Keratinocyte (primary cell): ENCODE measurements around the gene TMEM94. TPM values are rescaled to one million over a fixed set of nuclear protein-coding genes. Genes with fewer than 3 reads are reported as not detected.

Experiments
- DNase-seq: peaks from one replicate; pipeline ENCODE4 v3.0.0-alpha.2; 2011; ENCODE audit warnings: low read depth, missing footprints, low spot score
- FAIRE-seq: peaks from 2 replicates; lab custom pipeline; 2011; peaks lifted over from hg19 to GRCh38; lab: Jason Lieb, UNC
- H2AFZ ChIP-seq: 2 replicates; pipeline ENCODE4 v1.6.0; 2012; ENCODE audit warnings: low read length, control low read depth, inconsistent platforms; ENCODE audit not compliant: control insufficient read depth
- H3K27ac ChIP-seq: 2 replicates; pipeline ENCODE4 v1.5.1; 2011; ENCODE audit warnings: low read length; ENCODE audit not compliant: control insufficient read depth, insufficient read depth
- H3K27me3 ChIP-seq: 3 replicates; pipeline ENCODE4 v1.6.0; 2011; ENCODE audit warnings: low read length; ENCODE audit not compliant: control insufficient read depth, insufficient read depth; ENCODE audit errors: extremely low read depth
- H3K36me3 ChIP-seq, 2 experiments: 2 replicates in 1 of 2; 3 replicates in 1 of 2; pipeline ENCODE4 v1.5.1; 2011; ENCODE audit warnings: low read length in 2 of 2, mild to moderate bottlenecking in 1 of 2; ENCODE audit not compliant: control insufficient read depth in 2 of 2, insufficient read depth in 2 of 2; ENCODE audit errors: extremely low read depth in 1 of 2
- H3K4me1 ChIP-seq: 3 replicates; pipeline ENCODE4 v1.5.1; 2011; ENCODE audit warnings: low read length; ENCODE audit not compliant: control insufficient read depth, insufficient read depth; ENCODE audit errors: extremely low read depth
- H3K4me2 ChIP-seq: 3 replicates; pipeline ENCODE4 v1.6.0; 2011; ENCODE audit warnings: low read depth, low read length; ENCODE audit not compliant: control insufficient read depth, insufficient read depth; ENCODE audit errors: extremely low read depth
- H3K4me3 ChIP-seq, 3 experiments: fragments of 200-600 bp in 1 of 3; sonication (generic) in 1 of 3; 2 replicates in 2 of 3; 3 replicates in 1 of 3; pipeline ENCODE4 v1.5.1; 2011 to 2016; ENCODE audit warnings: low read length in 3 of 3, mild to moderate bottlenecking in 3 of 3, control low read depth in 2 of 3, inconsistent platforms in 1 of 3, low read depth in 1 of 3, mixed read lengths in 1 of 3, mixed run types in 1 of 3, moderate library complexity in 1 of 3; ENCODE audit not compliant: control insufficient read depth in 2 of 3, insufficient read depth in 2 of 3; ENCODE audit errors: extremely low read depth in 1 of 3
- H3K79me2 ChIP-seq: 2 replicates; pipeline ENCODE4 v1.6.0; 2012; ENCODE audit warnings: low read length; ENCODE audit not compliant: control insufficient read depth, insufficient read depth
- H3K9ac ChIP-seq: 3 replicates; pipeline ENCODE4 v1.6.0; 2011; ENCODE audit warnings: low read length; ENCODE audit not compliant: control insufficient read depth, insufficient read depth; ENCODE audit errors: extremely low read depth
- H3K9me1 ChIP-seq: 3 replicates; pipeline ENCODE4 v1.6.0; 2011; ENCODE audit warnings: low read length; ENCODE audit not compliant: control insufficient read depth, insufficient read depth; ENCODE audit errors: extremely low read depth
- H3K9me3 ChIP-seq: 2 replicates; pipeline ENCODE4 v1.5.1; 2012; ENCODE audit warnings: low read depth, low read length; ENCODE audit not compliant: control insufficient read depth
- H4K20me1 ChIP-seq: 3 replicates; pipeline ENCODE4 v1.6.0; 2011; ENCODE audit warnings: low read length; ENCODE audit not compliant: control insufficient read depth, insufficient read depth; ENCODE audit errors: extremely low read depth
- CTCF ChIP-seq, 3 experiments: IDR thresholded peaks in 1 of 3; conservative IDR thresholded peaks in 1 of 3; optimal IDR thresholded peaks in 1 of 3; 2 replicates in 2 of 3; 3 replicates in 1 of 3; pipeline versions ENCODE3 to v1.5.1; 2011; ENCODE audit warnings: low read length in 3 of 3, mild to moderate bottlenecking in 3 of 3, moderate library complexity in 2 of 3, control low read depth in 1 of 3, inconsistent platforms in 1 of 3; ENCODE audit not compliant: insufficient read depth in 2 of 3; ENCODE audit errors: extremely low read depth in 1 of 3
- EZH2 ChIP-seq: IDR thresholded peaks from one replicate; pipeline ENCODE4 v1.6.1; 2012; ENCODE audit warnings: inconsistent platforms, mild to moderate bottlenecking, low read length, moderate library complexity
- dilution Hi-C: fragments of 300-500 bp; cut with MboI; formaldehyde crosslinking; loops from one replicate; pipeline ENCODE4 v1.7.0; 2020; ENCODE audit warnings: low sequenced_read_pairs; ENCODE audit not compliant: extremely low pct_ligation_motif_present
- polyA plus RNA-seq, 5 experiments: library from polyadenylated mRNA; depleted of rRNA in 3 of 5; stranded (reverse) in 3 of 5; stranded (forward) in 1 of 5; unstranded in 1 of 5; fragments of >200 nt; gene quantifications; 1 replicate in 1 of 5; 2 replicates in 3 of 5; 3 replicates in 1 of 5; pipeline versions ENCODE4 v1.2.1 to v1.2.3, GENCODE V29; 2011 to 2012; ENCODE audit warnings: missing spikeins in 2 of 5, low read depth in 1 of 5, low replicate concordance in 1 of 5

TMEM94 gene
- polyA plus RNA-seq, 1 donor (not counting 4 experiments of a cell fraction or from before 2014, with no cell fraction given) = 13.6 TPM

GRCh38 chr17:75410141-75410540 lies 46.3 kb upstream of the TMEM94 start:
- peaks cover 3% of the 10 kb centered on the region for H3K79me2 ChIP-seq
- no peak overlapping the region for H3K4me3 ChIP-seq
- no peaks in the 10 kb centered on the region for H3K9me1 ChIP-seq
- no peak overlapping the region for H3K4me2 ChIP-seq
- peaks cover 6% of the 10 kb centered on the region for H3K4me1 ChIP-seq
- H3K27me3 ChIP-seq = no peaks in the 10 kb centered on the region
- no peak for FAIRE-seq
- TF ChIP-seq CTCF (optimal IDR thresholded peaks at IDR 0.05 in 1 of 3, IDR thresholded peaks at IDR 0.05 in 1 of 3, conservative IDR thresholded peaks at IDR 0.05 in 1 of 3; ENCODE audit: extremely low read depth in 1 of 3, insufficient read depth in 2 of 3, low read length in 3 of 3) = no peak
- no peak for TF ChIP-seq EZH2
- dilution Hi-C loops = no loop called here
- H2AFZ ChIP-seq = no peak overlapping the region
- H3K9me3 ChIP-seq = no peaks in the 10 kb centered on the region
- H3K9ac ChIP-seq = no peak overlapping the region
- no peak overlapping the region for H3K27ac ChIP-seq
- no peaks in the 10 kb centered on the region for H4K20me1 ChIP-seq
- no peaks in the 10 kb centered on the region for H3K36me3 ChIP-seq
- no peak for DNase-seq

- Histone ChIP-seq H3K79me2 (no peaks in the 10 kb centered on the region), H3K27me3 (no peaks in the 10 kb centered on the region), H3K4me2 (no peak overlapping the region), H3K27ac (no peak overlapping the region), H3K9ac (no peak overlapping the region), H3K4me1 (peaks cover 3% of the 10 kb centered on the region), H3K9me1 (no peaks in the 10 kb centered on the region), H3K4me3 (no peak overlapping the region), H3K9me3 (no peaks in the 10 kb centered on the region), H3K36me3 (no peaks in the 10 kb centered on the region), H4K20me1 (no peaks in the 10 kb centered on the region), H2AFZ (no peak overlapping the region)
- TF ChIP-seq CTCF (optimal IDR thresholded peaks at IDR 0.05 in 1 of 3, IDR thresholded peaks at IDR 0.05 in 1 of 3, conservative IDR thresholded peaks at IDR 0.05 in 1 of 3; ENCODE audit: extremely low read depth in 1 of 3, insufficient read depth in 2 of 3, low read length in 3 of 3) = no peak
- TF ChIP-seq EZH2 = no peak
- dilution Hi-C loops = no loop called here
- no peak for DNase-seq
- no peak for FAIRE-seq
Measured at GRCh38 chr17:75411328-75412067, 44.9 kb upstream of the TMEM94 start.
